ENCODE data around the gene C10orf71. TPM values are rescaled to one million over a fixed set of nuclear protein-coding genes. Genes with fewer than 3 reads are reported as not detected.

C10orf71 gene
- total RNA-seq, 1 experiment from 2014 or later: not detected

DNA sequence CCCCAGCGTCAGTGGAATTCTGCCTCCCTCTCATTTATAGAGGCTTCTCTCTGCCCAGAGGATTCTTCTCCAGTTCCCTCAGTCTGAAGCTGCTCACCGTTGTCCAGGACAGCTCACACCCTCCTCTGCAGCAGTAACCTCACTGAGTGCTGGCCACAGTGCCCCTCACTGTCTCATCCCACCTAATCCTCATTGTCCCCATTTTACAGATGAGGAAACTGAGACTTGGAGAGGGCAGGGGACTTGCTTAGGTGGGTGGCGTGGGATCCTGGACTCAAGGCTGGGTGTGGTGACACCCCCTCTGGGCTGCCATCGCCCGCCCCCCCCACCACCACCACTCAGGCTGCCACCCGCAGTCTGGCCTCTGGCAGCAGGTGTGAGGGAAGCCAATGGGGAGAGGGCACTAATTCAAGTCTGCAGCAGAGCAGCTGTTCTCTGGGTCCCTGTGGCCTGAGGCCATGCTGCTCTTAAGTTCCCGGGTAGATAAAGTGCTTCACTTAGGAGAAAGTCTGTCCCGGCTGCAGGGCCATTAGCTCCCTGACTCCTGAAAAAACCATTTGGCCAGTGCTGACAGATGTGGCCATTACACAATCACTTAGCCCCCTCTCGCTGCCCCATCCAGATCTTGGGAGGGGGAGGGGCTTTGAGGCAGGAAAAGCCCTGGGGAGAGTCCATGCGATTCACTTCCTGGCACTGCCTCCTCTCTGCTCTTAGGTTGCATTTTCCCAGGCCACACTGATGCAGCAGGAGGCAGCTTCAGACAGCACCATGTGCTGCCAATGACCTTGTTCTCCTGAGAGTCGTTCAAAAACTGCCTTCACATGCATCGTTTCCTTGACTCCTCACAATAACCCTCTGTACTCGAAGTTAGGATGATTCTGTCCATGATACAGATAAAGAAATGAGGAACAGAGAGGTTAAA lies 60.6 kb downstream of the C10orf71 start:
- no peak for DNase-seq (ENCODE audit: low spot score)

DNA sequence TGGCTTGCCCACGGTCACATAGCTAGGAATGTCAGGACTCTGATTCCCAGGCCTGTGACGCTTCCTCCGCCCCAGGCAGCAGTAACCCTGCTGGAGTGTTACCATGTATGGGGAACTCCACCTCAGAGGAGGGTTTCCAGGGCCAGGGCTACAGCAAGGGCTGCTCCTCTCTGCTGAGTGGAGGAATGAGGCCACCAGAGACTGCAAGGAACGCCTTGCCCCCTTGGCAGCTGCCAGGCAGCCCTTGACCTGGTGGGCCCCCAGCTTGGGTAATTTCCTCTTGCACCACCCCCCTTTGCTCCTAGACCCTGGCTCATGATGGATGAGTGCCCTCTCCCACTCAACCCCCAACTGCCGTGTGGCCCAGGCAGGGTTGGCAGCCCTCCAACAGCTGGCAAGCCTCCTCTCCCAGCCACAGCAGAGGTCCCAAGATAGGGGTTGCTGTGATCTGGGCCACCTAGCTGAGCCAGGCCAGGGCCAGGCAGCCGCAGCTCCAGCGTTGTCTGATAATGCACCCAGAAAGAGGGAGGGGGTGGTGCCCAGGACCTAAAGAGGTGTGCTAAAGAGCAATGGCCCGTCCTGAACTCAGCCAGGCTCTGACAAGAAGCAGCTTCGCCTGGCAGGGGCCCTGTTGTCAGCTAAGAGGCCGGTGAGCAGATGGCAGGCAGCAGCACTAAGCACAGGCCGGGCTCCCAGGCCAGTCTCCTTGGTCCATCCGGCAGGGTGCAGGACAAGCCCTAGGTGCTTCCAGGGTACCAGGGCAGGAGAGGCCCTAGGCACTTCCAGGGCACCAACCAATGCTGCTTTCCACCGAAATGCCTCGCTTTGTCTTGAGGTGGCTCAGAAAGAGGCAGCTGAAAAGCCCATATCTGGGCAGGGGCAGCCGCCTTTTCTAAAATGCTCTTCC lies 61.6 kb downstream of the C10orf71 start:
- DNase-seq (ENCODE audit: low spot score): no peak

DNA sequence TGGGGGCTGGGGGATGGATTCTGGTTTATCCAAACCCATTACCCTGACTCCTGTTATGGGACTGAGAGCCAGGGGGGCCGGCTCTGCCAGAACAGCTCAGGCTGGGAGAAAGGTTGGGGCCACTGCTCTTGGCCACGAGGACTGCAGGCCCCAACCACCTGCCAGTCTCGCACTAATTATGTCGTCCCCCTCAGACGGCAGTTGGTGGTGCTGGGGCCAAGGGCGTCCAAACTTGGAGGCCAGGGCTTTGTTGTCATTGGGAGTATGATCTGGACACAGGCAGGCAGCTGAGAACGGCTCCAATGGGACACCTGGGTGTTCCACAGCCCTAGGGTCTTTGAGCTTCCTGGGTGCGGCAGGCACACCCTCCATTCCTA lies 62.2 kb downstream of the C10orf71 start:
- DNase-seq (ENCODE audit: low spot score): no peak

DNA sequence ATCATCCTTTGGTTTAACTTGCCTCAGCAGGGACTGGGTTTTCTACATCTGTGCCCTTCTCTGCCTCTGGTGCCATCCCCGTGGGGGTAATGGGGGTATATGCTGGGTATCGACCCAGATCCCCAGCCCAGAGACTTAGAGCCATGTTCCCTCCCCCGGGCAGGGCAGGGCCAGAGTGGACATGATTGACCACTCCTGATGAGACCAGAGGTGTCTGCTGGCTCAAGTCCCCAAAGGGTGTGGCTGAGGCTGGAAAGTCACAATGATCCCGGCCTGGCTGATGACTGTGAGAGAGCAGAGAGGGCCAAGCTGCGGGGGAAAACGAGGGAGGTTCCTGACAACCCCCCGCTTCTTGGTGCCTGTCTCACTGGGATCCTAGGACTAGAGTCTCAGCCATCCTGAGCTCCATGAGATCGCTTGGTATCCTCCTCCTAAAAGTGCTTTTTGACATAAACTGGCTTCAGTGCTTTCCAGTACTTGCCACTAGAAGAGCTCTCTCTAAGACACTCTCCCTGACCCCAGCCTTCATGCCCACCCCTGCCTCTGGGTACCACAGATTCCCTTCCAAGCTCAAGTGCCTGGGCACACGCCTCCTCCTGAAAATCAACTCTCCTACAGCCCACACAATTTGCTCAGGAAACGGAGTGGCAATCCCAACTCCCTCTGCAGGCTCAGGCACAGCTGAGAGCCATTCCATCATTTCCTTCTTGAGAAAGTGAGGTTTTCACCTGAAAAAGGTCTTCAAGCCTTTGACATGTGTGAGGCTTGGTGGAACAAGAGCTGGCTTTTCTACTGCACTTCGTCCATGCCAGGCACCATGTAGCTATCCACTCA lies 63.0 kb downstream of the C10orf71 start:
- no peak for DNase-seq (ENCODE audit: low spot score)

DNA sequence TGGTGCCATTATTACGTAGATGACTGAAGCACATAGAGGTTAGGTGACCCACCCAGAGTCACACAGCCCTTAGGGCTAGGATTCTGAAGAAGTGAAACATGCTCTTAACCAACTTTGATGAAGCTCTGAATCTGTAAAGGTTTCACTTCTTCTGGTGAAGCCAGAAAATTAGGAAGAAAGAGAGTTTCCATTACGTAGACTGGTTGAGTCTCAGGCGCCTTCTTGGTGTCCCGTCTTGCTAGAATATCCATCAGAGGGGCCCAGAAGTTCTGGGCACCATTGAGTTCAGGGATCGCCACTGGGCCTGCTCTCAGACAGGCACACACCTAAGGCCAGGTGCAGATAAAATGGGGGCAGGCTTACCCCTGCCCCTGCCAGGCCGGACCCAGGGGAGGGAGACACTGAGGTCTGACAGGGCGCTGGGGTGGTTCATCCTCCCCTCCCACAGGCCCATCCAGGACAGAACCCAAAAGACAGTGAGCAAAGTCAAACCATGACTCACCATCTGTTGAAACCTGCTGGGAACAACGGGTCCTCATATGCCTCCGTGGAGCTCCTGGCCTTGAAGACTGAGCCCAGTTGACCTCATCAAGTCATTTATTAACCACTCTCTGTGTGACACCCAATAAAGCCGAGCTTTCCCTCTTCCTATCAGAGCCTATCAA lies 63.8 kb downstream of the C10orf71 start:
- no peak for DNase-seq (ENCODE audit: low spot score)

DNA sequence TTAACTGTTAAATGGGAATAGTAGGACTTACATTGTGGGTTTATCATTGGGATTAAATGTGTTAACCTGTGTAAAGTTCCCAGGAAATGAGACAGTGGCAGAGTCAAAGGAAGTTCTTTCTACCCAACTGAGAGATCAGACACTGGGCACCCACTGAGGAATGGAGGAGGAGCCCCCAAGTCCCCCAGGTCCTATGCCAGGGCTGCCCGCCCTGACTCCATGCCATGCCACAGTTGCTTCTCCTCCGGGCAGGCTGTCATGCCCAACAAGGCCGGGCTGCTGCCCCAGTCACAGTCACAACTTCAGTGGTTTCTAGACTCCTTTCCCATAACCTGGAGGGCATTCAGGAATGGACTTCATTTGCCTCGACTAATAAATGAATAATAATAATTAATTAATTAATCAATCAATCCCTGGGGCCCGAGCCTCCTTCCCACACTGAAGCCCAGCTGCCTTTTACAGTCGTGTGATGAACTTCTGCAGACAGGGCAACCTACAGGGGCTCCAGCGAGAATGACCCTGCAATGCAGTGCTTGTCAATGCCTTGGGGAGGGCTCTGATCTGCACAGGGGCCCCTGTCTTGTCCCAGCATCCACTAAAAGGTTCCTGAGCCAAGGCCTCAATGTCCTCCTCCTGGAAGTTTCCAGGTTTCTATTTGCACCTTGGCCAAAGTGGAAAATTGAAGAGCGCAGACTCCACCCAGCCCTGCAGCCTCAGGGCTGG lies 64.5 kb downstream of the C10orf71 start:
- DNase-seq (ENCODE audit: low spot score): no peak

DNA sequence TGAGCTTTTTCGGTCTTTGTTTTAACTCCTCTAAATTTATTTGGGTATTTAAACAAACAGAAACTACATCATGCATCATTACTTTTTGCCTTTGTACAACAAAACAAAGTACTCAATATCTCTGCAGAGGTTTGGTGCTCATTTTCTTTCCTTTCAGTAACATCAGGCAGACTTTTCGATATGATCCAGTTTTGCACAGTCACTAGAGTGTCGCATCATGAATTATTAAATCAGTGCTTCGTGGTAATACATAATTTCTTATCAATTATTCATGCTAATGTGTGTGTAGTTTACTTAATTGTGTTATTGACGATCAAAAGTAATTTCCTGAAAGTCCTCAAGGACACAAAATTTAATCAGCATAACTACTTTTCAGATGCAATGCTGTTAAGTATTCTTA lies 65.1 kb downstream of the C10orf71 start:
- DNase-seq (ENCODE audit: low spot score): no peak

DNA sequence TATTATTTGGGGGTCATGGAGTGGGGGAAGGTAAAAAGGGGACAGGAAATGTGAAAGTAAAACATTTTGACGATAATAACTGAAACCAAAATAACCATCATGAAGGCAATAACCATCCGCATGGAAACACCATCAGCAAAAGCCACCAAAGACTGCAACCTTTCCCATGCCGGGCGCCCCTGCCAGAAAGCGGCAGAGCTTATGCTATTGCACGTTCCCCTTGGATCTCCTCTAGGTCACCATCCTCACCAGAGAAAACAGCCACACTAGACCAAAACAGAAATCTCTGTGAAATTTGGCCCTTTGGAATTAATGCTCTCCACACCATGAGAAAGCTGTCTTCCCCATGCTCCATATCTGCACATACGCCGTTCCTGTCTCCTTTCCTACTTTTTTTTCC lies 65.8 kb downstream of the C10orf71 start:
- no peak for DNase-seq (ENCODE audit: low spot score)

DNA sequence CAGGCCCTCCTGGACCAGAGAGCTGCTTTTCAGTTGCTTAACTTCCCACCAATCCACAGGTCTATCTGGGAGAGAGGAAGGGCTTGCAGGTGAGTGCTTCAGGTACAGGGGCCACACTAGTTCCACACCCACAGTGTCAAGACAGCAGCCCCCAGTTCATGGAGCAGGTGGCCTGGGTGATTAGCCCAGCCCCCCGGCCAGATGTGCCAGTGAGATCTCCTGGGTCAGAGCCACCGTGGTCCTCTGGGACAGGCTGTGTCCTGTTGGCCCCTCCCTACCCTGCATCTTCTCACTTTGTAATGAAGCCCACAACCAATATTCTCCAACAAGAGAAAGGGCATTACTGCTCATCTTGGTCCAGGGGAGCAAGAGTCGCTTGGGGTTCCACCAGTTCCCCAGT lies 66.3 kb downstream of the C10orf71 start:
- DNase-seq (ENCODE audit: low spot score): no peak

DNA sequence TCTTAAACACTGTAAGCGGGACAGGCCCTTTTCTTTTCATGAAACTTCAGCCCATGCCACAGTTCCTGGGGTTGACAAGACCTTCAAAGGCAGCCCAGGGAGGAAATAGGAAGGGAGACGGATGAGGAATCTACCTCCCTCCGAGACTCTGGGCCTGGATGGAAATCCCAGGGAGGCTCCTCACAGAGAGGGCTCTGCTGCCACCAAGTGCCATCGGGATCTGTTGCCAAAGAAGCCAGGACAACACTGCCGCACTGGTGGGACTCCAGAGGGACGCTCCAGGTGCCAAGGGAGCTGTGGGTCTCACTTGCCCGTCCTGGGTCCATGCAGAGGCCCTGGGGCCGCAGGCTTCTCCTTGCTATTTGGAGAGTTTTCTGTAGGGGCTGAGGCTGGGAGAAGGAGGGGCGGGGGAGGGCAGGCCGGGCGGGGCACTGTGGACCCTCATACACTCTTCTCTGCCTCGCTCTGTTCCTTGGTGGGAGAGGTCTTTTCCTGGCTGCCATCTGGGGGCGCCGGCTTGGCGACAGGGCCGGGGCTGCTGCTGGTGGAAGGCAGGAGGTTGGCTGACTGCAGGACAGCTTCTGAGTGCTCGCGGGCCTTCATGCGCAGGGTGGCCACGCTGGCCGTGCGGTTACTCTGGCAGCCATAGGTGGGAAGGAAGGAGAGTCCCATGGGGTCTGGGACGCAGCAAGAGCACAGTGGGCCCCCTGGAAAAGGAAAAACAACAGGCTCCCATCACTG lies 66.9 kb downstream of the C10orf71 start:
- no peak for DNase-seq (ENCODE audit: low spot score)

DNA sequence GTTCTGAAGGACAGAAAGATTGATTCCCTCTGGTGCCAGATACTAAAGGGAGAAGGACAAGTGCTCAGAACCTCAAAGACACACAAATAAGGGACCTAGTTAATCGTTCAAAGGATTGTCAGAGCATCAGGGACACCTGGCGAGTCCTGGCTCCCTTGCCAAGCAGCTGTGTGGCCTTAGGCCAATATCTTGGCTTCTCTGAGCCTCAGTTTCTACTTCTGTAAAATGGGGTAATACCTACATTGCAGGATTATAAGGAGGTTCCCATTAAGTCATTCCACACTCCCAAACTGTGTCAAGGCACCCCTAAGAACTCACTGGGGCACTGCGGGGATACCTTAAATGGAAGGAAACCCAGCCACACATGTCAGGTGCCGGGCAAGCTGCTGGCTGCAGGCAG lies 67.5 kb downstream of the C10orf71 start:
- no peak for DNase-seq (ENCODE audit: low spot score)

DNA sequence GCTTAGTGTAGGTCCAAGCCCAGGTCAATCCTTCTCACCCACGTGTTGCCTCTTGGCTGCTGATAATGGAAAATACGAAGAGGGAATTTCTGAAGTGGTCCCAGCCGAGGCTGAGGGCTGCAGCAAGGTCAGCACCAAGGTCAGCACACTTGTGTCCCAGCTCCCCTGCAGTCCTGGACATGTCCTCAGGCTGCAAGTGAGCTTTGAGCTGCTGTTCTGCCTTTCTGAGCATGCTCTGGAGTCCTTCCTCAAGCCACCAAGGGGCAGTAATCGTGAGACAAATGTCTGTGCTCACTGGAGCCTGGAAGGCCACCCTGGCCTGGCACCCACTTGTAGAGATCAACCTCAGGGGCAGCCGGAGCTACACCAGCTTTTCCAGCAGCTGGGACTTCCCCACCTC lies 68.6 kb downstream of the C10orf71 start:
- DNase-seq (ENCODE audit: low spot score): no peak

DNA sequence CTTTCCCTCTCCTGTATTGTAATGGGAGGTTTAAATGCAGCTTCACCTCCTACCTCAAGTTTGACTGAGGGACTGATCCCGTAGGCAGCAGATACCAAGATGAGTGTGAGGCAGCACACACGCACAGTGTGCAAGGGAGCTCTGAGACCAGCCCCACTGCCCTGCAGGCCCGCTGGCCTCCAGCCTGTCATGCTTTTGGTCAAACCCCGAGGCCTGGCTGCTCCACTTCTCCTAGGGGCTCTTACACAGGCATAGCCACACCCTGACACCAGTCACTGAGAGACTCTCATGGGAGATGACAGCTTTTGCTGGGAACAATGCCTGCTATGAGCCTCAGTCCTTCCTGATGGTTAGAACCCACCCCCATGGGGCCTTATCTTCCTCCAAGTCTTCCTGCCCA lies 69.3 kb downstream of the C10orf71 start:
- DNase-seq (ENCODE audit: low spot score): no peak

DNA sequence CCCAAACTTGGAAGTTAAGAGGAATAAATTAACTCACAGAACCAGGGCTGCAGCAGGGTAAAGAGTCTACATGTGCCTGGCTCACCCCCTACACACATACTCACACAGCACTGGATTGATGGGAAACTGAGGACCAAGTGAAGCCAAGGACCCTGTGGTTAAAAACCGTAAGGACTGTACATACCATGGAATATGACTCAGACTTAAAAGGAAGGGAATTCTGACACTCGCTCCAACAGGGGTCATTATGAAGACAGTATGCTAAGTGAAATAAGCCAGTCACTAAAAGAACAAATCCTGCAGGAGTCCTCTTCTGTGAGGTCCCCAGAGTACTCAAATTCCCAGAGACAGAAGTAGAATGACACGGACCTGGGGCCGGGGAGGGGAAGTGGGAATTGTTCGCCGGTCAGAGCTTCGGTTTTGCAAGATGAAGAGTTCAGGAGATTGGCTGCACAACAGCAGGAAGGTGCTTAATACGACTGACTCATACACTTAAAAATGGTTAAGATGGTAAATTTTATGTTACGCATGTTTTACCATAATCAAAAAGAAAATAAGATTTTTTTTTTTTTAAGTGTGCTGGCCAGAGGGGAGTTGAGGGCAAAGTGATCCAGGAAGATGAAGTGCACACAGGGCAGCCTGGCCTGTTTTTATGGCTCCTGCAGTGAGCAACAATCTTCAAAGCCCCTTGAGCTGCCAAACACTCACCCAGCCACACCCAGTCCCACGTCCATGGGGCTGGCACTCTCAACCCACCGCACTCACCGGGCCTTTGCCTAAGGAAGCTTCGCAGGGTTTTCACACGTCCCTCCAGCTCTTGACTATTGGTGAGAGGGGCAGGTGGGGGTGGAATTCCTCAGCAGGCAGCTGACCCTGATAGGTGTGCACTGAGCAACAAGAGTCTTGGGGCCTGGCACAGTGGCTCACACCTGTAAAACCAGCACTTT lies 70.5 kb downstream of the C10orf71 start:
- DNase-seq (ENCODE audit: low spot score): no peak

DNA sequence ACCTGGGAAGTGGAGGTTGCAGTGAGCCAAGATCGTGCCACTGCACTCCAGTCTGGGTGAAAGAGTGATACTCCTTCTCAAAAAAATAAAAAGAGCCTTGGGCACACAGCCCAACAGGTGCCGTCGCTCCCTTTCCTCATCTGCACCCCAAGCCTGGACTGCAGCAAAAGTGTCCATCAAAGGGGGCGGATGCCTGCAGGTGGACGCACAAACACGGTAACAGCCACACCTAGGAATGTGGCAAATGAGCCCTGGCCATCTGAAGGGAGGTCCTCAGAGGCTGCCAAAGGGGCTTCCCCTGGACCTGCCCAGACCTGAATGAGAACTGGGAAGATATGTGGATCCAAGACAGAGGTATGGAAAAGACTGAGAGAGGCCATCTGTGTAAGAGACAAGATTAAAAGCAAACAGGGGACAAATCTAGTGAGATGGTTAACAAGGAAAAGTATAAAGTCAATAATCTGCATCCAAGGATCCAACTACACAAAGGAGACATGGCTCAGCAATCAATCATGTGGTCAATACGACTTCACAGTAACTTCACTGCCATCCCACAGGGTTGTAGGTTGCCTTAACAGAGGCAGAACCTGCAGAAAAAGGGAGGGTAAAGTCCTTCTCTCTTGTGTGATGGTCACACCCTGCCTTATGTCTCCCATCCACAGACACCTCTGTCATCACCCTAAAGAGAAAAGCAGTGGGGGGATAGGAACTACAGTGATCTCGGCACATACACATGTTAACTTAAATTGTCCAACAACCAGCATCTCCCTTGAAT lies 71.5 kb downstream of the C10orf71 start:
- no peak for DNase-seq (ENCODE audit: low spot score)

DNA sequence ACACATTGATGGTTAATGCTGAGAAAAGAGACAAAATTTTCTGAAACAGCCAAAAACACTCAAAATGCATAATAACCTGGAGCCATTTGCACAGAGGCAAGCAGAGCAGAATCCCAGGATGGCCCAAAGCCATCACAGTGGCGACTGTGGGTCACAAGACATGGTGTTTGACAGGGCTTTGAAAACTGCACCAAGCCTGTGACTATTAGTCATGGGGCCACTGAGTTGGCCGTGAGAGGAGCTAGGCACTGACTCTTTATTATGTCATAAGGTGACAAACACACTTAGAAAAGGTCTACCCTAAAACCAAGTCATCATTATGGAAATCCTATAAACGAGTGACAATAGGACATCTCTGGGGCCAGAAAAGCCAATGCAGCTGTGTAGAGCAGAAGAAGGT lies 73.0 kb downstream of the C10orf71 start:
- DNase-seq (ENCODE audit: low spot score): no peak

DNA sequence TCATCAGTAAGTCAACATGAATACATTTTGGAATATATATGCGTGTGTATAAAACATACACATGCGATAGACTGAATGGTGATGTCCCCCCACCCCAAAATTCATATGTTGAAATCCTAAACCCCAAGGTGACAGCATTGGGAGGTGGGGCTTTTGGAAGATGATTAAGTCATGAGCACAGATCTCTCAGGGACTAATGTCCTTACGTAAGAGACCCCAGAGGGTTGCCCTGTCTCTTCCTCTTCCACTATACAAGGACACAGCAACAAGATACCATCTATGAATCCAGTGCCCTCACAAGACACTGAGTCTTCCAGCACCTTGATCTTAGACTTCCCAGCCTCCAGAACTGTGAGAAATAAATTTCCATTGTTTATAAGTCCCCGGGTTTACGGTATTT lies 74.4 kb downstream of the C10orf71 start:
- DNase-seq (ENCODE audit: low spot score): no peak

DNA sequence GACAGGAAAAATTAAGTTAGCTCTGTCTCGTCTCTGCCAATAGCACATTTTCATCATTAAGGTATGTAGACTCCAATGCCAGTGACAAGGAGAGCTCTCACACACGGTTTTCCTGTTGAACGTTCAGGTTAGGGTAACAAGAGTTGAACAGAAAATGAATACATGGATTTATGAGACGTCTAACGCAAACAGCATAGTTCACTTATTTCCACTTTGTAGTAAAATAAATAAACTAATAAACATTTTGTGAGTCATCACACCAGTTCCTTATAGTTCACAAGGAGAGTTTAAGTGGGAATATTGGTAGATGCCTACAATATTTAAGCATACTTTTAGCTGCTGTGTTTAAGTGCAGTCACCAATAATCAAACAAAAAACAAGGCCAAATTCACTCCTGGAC lies 75.8 kb downstream of the C10orf71 start:
- DNase-seq (ENCODE audit: low spot score): no peak
